A549 (cell line): ENCODE measurements around the gene NR2C1. TPM values are rescaled to one million over a fixed set of nuclear protein-coding genes. Genes with fewer than 3 reads are reported as not detected.

Experiments
- ATAC-seq, 2 experiments: fragments of 200-7000 bp in 1 of 2; fragments of >200 bp in 1 of 2; cut with Nextera tagmentation in 1 of 2; cut with Tn5 transposase in 1 of 2; 3 replicates each; pipeline versions ENCODE4 v1.8.0 to v1.9.1; 2018 to 2020; ENCODE audit warnings: mild to moderate bottlenecking in 1 of 2, moderate library complexity in 1 of 2
- CTCF ChIA-PET: fragments of 300-600 bp; sonication (Branson Sonifier 250); formaldehyde crosslinking; extraction: SDS; loops from one replicate; lab custom pipeline; 2021; ENCODE audit warnings: antibody characterized with exemption, inconsistent platforms; lab: Yijun Ruan, JAX
- POLR2A ChIA-PET: fragments of 350-600 bp; formaldehyde crosslinking; extraction: SDS; loops from one replicate; lab custom pipeline; 2021; ENCODE audit warnings: antibody characterized with exemption, inconsistent platforms; lab: Yijun Ruan, JAX
- DNase-seq, 2 experiments: peaks; one replicate each; pipeline versions ENCODE4 v3.0.0 to v3.0.0-alpha.2; 2011 to 2016; ENCODE audit warnings: low read depth in 1 of 2, low spot score in 1 of 2
- FAIRE-seq: peaks from 2 replicates; lab custom pipeline; 2011; peaks lifted over from hg19 to GRCh38; lab: Jason Lieb, UNC
- H3K27ac ChIP-seq, 2 experiments: fragments of >200 bp; sonication (Bioruptor Twin); formaldehyde crosslinking; 3 replicates each; pipeline ENCODE4 v1.5.1; 2016 to 2017
- H3K4me1 ChIP-seq: fragments of >200 bp; sonication (Bioruptor Twin); formaldehyde crosslinking; 3 replicates; pipeline ENCODE4 v1.6.1; 2016
- H3K4me2 ChIP-seq: fragments of >200 bp; sonication (Bioruptor Twin); formaldehyde crosslinking; 3 replicates; pipeline ENCODE4 v1.6.1; 2016
- H3K4me3 ChIP-seq: fragments of >200 bp; sonication (Bioruptor Twin); formaldehyde crosslinking; 3 replicates; pipeline ENCODE4 v1.5.1; 2016
- H3K9me3 ChIP-seq: fragments of >200 bp; sonication (Bioruptor Twin); formaldehyde crosslinking; 3 replicates; pipeline ENCODE4 v1.6.1; 2016
- CBX2 ChIP-seq: fragments of 200-600 bp; sonication (generic); IDR thresholded peaks from 2 replicates; pipeline ENCODE4 v1.6.1; 2016; ENCODE audit warnings: low read depth, mild to moderate bottlenecking, borderline replicate concordance
- CHD2 ChIP-seq: fragments of 150-350 bp; IDR thresholded peaks from 2 replicates; pipeline ENCODE4 v1.6.1; 2014; ENCODE audit warnings: low read length; ENCODE audit not compliant: partially characterized antibody
- CTCF ChIP-seq: fragments of >200 bp; sonication (Bioruptor Twin); formaldehyde crosslinking; IDR thresholded peaks from 3 replicates; pipeline ENCODE4 v1.5.1; 2016
- EHMT2 ChIP-seq: fragments of 200-600 bp; sonication (generic); IDR thresholded peaks from 2 replicates; pipeline ENCODE4 v1.6.1; 2016; ENCODE audit warnings: antibody characterized with exemption, low read depth, mild to moderate bottlenecking, moderate library complexity
- ELK1 ChIP-seq: fragments of 150-350 bp; IDR thresholded peaks from 2 replicates; pipeline ENCODE4 v1.6.1; 2014; ENCODE audit warnings: low read depth, mild to moderate bottlenecking, low read length
- ESRRA ChIP-seq: fragments of 150-350 bp; IDR thresholded peaks from 2 replicates; pipeline ENCODE4 v1.6.1; 2014; ENCODE audit warnings: mild to moderate bottlenecking, low read length, borderline replicate concordance
- FOSB ChIP-seq: fragments of 250-450 bp; sonication (Bioruptor Pico); IDR thresholded peaks from 2 replicates; pipeline ENCODE4 v1.5.0; 2020; ENCODE audit warnings: mild to moderate bottlenecking, moderate library complexity
- FOSL2 ChIP-seq, 2 experiments: fragments of 450-650 bp in 1 of 2; fragments of >200 bp in 1 of 2; sonication (Bioruptor Twin) in 1 of 2; formaldehyde crosslinking; IDR thresholded peaks; 2 replicates each; pipeline versions ENCODE4 v1.5.0 to v1.6.1; 2016 to 2020; ENCODE audit warnings: mild to moderate bottlenecking in 1 of 2, moderate library complexity in 1 of 2
- GATA3 ChIP-seq: IDR thresholded peaks from 2 replicates; pipeline ENCODE4 v1.6.1; 2012; ENCODE audit warnings: borderline replicate concordance
- HDAC2 ChIP-seq: fragments of 200-600 bp; sonication (generic); IDR thresholded peaks from 2 replicates; pipeline ENCODE4 v1.6.1; 2016
- HES2 ChIP-seq: fragments of >200 bp; sonication (Bioruptor Twin); formaldehyde crosslinking; IDR thresholded peaks from 2 replicates; pipeline ENCODE4 v1.6.1; 2016
- HOXB13 ChIP-seq: fragments of 250-450 bp; sonication (Bioruptor Pico); IDR thresholded peaks from 2 replicates; pipeline ENCODE4 v1.5.0; 2020; ENCODE audit warnings: low read depth, mild to moderate bottlenecking, moderate library complexity
- HOXB5 ChIP-seq: fragments of 250-450 bp; sonication (Bioruptor Pico); IDR thresholded peaks from 2 replicates; pipeline ENCODE4 v1.5.0; 2020; ENCODE audit warnings: mild to moderate bottlenecking, moderate library complexity
- JUN ChIP-seq, 2 experiments: fragments of >200 bp; sonication (Bioruptor Twin); formaldehyde crosslinking; IDR thresholded peaks; 2 replicates in 1 of 2; 3 replicates in 1 of 2; pipeline ENCODE4 v1.6.1; 2016 to 2017
- JUNB ChIP-seq: fragments of >200 bp; sonication (Bioruptor Twin); formaldehyde crosslinking; IDR thresholded peaks from 2 replicates; pipeline ENCODE4 v1.6.1; 2016
- KDM1A ChIP-seq: fragments of 200-600 bp; sonication (generic); IDR thresholded peaks from 2 replicates; pipeline ENCODE4 v1.6.1; 2016; ENCODE audit warnings: low read depth, mild to moderate bottlenecking
- KDM5A ChIP-seq: fragments of 200-600 bp; sonication (generic); IDR thresholded peaks from 2 replicates; pipeline ENCODE4 v1.6.1; 2016; ENCODE audit warnings: antibody characterized with exemption, mild to moderate bottlenecking
- MAZ ChIP-seq: fragments of 150-350 bp; IDR thresholded peaks from 2 replicates; pipeline ENCODE4 v1.6.1; 2014; ENCODE audit warnings: antibody characterized with exemption, low read depth, low read length, borderline replicate concordance
- MYC ChIP-seq: IDR thresholded peaks from 2 replicates; pipeline ENCODE4 v1.6.1; 2012; ENCODE audit warnings: mild to moderate bottlenecking, inconsistent platforms, low read length, improper control_type of control experiment, borderline replicate concordance
- PBX3 ChIP-seq: IDR thresholded peaks from 2 replicates; pipeline ENCODE4 v1.6.1; 2012
- PHF8 ChIP-seq: fragments of 200-600 bp; sonication (generic); IDR thresholded peaks from 2 replicates; pipeline ENCODE4 v1.6.1; 2016; ENCODE audit warnings: low read depth, mild to moderate bottlenecking, antibody characterized with exemption, moderate library complexity, borderline replicate concordance
- POLR2A ChIP-seq: IDR thresholded peaks from 2 replicates; pipeline ENCODE4 v1.6.1; 2012; ENCODE audit warnings: mild to moderate bottlenecking, low read length
- RCOR1 ChIP-seq: fragments of 150-350 bp; IDR thresholded peaks from 2 replicates; pipeline ENCODE4 v1.6.1; 2014; ENCODE audit warnings: antibody characterized with exemption, low read length, low read depth
- RFX5 ChIP-seq: fragments of 450-650 bp; IDR thresholded peaks from 2 replicates; pipeline ENCODE4 v1.7.1; 2014; ENCODE audit warnings: antibody characterized with exemption, mild to moderate bottlenecking, moderate library complexity
- ZFP36 ChIP-seq: fragments of 450-650 bp; IDR thresholded peaks from 2 replicates; pipeline ENCODE4 v1.6.1; 2014; ENCODE audit warnings: borderline replicate concordance; ENCODE audit not compliant: partially characterized antibody
- ZNF302 ChIP-seq: fragments of 250-450 bp; sonication (Bioruptor Pico); IDR thresholded peaks from 2 replicates; pipeline ENCODE4 v1.9.0; 2021; ENCODE audit warnings: inconsistent platforms, mild to moderate bottlenecking, moderate library complexity
- WGBS: methylation state at CpG from one replicate; pipeline ENCODE4 v1.1.6; 2017; ENCODE audit errors: missing lambda C conversion rate; 5-methylcytosine and 5-hydroxymethylcytosine counted together
- polyA minus RNA-seq: library from RNA; depleted of rRNA, polyadenylated mRNA; stranded (reverse); fragments of >200 nt; gene quantifications from 2 replicates; pipeline ENCODE4 v1.2.3, GENCODE V29; 2011; rRNA and poly(A)+ RNA removed
- polyA plus RNA-seq, 4 experiments: library from polyadenylated mRNA; depleted of rRNA in 3 of 4; stranded (reverse); fragments of >200 nt; fragmentation: RNase III in 1 of 4; extraction: RNeasy Plus Mini Kit Qiagen cat#74134 plus additional on column Dnase treatment in 1 of 4; gene quantifications; 2 replicates in 3 of 4; 3 replicates in 1 of 4; pipeline ENCODE4 v1.2.3, GENCODE V29; 2011 to 2017
- TF ChIP-seq, protein P1 (sequence below): fragments of 250-450 bp; sonication (Bioruptor Pico); IDR thresholded peaks from 2 replicates; pipeline ENCODE4 v1.5.0; 2020; ENCODE audit warnings: low read depth, mild to moderate bottlenecking, moderate library complexity

Gene NR2C1
- polyA plus RNA-seq (2011; rRNA removed), result 50.9 and 55.2 TPM in 2 replicates
- polyA plus RNA-seq (2012; cell fraction: cytosol; rRNA removed), result 9.7 and 10.5 TPM in 2 replicates
- polyA plus RNA-seq (2012; cell fraction: nucleus; rRNA removed), result 25.5 and 35.0 TPM in 2 replicates
- polyA plus RNA-seq (2017; fragmentation: RNase III; extraction: RNeasy Plus Mini Kit Qiagen cat#74134 plus additional on column Dnase treatment), result 24.0 to 27.7 TPM (median 24.7 TPM) in 3 replicates
- polyA minus RNA-seq, result 19.6 and 21.6 TPM in 2 replicates

- Histone ChIP-seq H3K4me1 (peaks cover 10% of the 10 kb centered on the region), H3K9me3 (no peaks in the 10 kb centered on the region), H3K4me2 (peak within 1 kb of the TSS; percentile 87), H3K4me3 (peak within 1 kb of the TSS; percentile 85), H3K27ac (peak within 1 kb of the TSS; percentile 85 to 93)
- POLR2A ChIA-PET, result interaction anchor here (0.6 to 2.0 kb wide), 8 partner anchors 11 to 1490 kb away, joined by 3 to 12 read pairs (median 4); partner anchors contain the start of genes FGD6, NDUFA12 and VEZT
- WGBS, result under 1% methylated on average over 61 of the region's 99 CpGs
- CTCF ChIA-PET, result interaction anchor here (0.6 to 3.8 kb wide), 33 partner anchors 9 to 939 kb away, joined by 3 to 16 read pairs (median 4); partner anchors contain the start of genes FGD6 and VEZT
- TF ChIP-seq KDM5A, result 0 out of 2 replicates have a peak, but pooled peaks have one; percentile 28
- TF ChIP-seq JUN (IDR thresholded peaks at IDR 0.05), result peak; percentile 35 to 48; a peak in 4 of 5 replicates
- peak; percentile 51; the same call in 1 of the 2 replicates for TF ChIP-seq HDAC2
- TF ChIP-seq, protein P1, sequence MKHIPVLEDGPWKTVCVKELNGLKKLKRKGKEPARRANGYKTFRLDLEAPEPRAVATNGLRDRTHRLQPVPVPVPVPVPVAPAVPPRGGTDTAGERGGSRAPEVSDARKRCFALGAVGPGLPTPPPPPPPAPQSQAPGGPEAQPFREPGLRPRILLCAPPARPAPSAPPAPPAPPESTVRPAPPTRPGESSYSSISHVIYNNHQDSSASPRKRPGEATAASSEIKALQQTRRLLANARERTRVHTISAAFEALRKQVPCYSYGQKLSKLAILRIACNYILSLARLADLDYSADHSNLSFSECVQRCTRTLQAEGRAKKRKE, result no peak
- TF ChIP-seq POLR2A, result peak; percentile 36
- TF ChIP-seq PHF8, result peak; percentile 56; the same call in 1 of the 2 replicates
- no peak for TF ChIP-seq EHMT2
- peak; percentile 71 for TF ChIP-seq ESRRA
- TF ChIP-seq MAZ, result 0 out of 2 replicates have a peak, but pooled peaks have one; percentile 79
- peak; percentile 68 for FAIRE-seq
- peak; percentile 97 to 98 for ATAC-seq
- DNase-seq, result peak; percentile 97 to 99
Observed at GRCh38 chr12:95072900-95073697, at the start of gene NR2C1. TSS of gene NR2C1 (minus strand) at chr12:95073618. CDS start at chr12:95067384, 6,234 bp downstream.

DNA sequence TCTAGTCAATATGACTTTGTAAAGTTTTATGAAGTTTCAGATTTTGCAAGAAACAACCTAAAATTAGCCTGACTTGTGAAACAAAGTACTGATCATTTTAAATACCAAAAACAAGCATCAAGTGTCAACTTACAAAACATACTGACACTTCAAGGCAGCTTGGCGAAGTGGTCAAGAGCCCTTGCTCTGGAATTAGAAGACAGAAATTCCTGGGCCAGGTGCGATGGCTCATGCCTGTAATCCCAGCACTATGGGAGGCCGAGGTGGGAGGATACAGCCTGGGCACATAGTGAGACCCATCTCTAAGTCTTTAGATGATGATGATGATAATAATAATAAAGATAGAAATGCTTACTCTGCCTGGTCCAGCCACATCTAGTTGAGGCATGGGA, 45.4 kb upstream of the NR2C1 start:
- CTCF ChIA-PET, result interaction anchor here (0.7 to 1.2 kb wide), 2 partner anchors 41 to 218 kb away, joined by 3 to 5 read pairs; no protein-coding TSS in a partner anchor
- POLR2A ChIA-PET, result interaction anchor here (0.7 kb wide), 1 partner anchor 80 kb away, joined by 3 read pairs; no protein-coding TSS in a partner anchor
- 3% methylated on average over 3 of the region's 3 CpGs for WGBS
- Histone ChIP-seq H3K4me3 (peak overlapping the region; percentile 7; the same call in 1 of the 3 replicates), H3K9me3 (no peaks in the 10 kb centered on the region), H3K4me2 (peak overlapping the region; percentile 63), H3K27ac (peak overlapping the region; percentile 73 to 86), H3K4me1 (peaks cover 59% of the 10 kb centered on the region)
- FAIRE-seq (no peak), DNase-seq (peak in 1 of 2 experiments; percentile 37), ATAC-seq (peak in 1 of 2 experiments; percentile 40; a peak in 3 of 6 replicates)
- TF ChIP-seq ZNF302 (CRISPR knock-in tag) (no peak), ESRRA (no peak), HOXB13 (CRISPR knock-in tag) (no peak), ZFP36 (no peak), CBX2 (no peak), JUN (IDR thresholded peaks at IDR 0.05) (0 out of 5 replicates have a peak, but pooled peaks of 1 of the 2 experiments have one; percentile 3), RFX5 (no peak), CTCF (no peak), FOSB (no peak), PBX3 (no peak), KDM1A (no peak), FOSL2 (IDR thresholded peaks at IDR 0.05) (no peak), FOSL2 (CRISPR knock-in tag; IDR thresholded peaks at IDR 0.05) (no peak), RCOR1 (no peak), MYC (no peak), POLR2A (no peak), HOXB5 (CRISPR knock-in tag) (0 out of 2 replicates have a peak, but pooled peaks have one; percentile 57), PHF8 (no peak), ELK1 (no peak), HES2 (no peak), JUNB (no peak), MAZ (no peak), GATA3 (no peak), CHD2 (no peak), EHMT2 (no peak)
- TF ChIP-seq, protein P1, result peak; percentile 44; the same call in 1 of the 2 replicates
